ENCODE measurements around the gene CMTM3.

The CMTM3 gene

DNA sequence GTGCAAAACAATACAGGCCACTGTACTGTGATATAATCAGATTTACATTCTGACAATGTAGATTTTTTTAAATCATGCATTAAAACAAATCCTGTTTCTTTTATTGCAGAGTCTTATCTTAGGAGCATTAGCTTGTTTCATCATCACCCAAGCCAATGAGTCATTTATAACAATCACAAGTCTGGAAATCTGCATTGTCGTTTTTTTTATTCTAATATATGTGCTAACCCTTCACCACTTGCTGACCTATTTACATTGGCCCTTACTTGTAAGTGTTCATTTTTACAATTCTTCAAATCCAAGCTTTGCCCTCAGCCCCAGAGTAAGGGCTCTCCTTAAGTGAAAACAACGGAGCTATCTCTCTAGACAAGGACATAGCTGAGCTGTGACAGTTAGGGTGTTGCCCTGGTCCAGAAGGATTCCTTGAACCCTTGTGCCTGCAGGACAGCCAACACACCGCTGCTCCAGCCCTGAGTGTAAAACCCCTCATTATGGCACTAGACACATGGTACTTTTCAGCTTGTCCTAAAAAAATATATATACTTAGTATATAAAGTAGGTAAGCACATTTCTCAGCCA is 34.6 kb upstream of the CMTM3 start:
- H3K27ac ChIP-seq (ENCODE audit: low read depth, low read length), result no peak overlapping the region
- no peaks in the 10 kb centered on the region for H3K36me3 ChIP-seq (ENCODE audit: insufficient read depth, low read length)
- no peaks in the 10 kb centered on the region for H3K4me1 ChIP-seq (ENCODE audit: insufficient read depth, low read length)
- H3K9me3 ChIP-seq (ENCODE audit: insufficient read depth, low read depth, low read length), result no peaks in the 10 kb centered on the region
- H3K9ac ChIP-seq (ENCODE audit: low read depth, low read length), result no peak overlapping the region
- H3K4me3 ChIP-seq (ENCODE audit: low read length), result no peak overlapping the region
- no peaks in the 10 kb centered on the region for H3K27me3 ChIP-seq (ENCODE audit: insufficient read depth, low read length)
- 92% methylated on average over 3 of the region's 3 CpGs for WGBS

DNA sequence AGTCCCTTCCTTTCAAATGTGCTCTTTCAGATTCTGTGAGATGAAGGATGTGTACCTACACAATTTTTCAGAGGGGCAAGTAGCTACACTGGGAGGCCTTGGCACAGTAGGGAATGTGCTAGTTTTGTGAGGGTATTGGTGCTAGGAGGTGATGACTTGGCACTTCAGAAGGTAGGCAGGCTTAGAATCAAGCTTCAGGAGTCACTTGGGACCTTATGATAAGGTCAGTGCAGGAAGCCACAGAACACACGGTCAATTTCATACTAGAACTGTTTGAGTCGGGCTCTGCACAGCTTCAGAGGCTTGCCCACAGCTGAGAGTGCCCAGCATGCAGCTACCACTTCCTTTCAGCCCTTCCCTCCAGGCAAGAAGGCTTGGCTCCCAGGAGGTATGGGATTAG is 32.1 kb upstream of the CMTM3 start:
- H3K27ac ChIP-seq (ENCODE audit: low read depth, low read length), result no peak overlapping the region
- peaks cover 7% of the 10 kb centered on the region for H3K27me3 ChIP-seq (ENCODE audit: insufficient read depth, low read length)
- no peaks in the 10 kb centered on the region for H3K36me3 ChIP-seq (ENCODE audit: insufficient read depth, low read length)
- no peak overlapping the region for H3K4me3 ChIP-seq (ENCODE audit: low read length)
- H3K9ac ChIP-seq (ENCODE audit: low read depth, low read length), result no peak overlapping the region
- no peaks in the 10 kb centered on the region for H3K9me3 ChIP-seq (ENCODE audit: insufficient read depth, low read depth, low read length)
- H3K4me1 ChIP-seq (ENCODE audit: insufficient read depth, low read length), result no peaks in the 10 kb centered on the region
- WGBS, result 89% methylated on average over 2 of the region's 2 CpGs

DNA sequence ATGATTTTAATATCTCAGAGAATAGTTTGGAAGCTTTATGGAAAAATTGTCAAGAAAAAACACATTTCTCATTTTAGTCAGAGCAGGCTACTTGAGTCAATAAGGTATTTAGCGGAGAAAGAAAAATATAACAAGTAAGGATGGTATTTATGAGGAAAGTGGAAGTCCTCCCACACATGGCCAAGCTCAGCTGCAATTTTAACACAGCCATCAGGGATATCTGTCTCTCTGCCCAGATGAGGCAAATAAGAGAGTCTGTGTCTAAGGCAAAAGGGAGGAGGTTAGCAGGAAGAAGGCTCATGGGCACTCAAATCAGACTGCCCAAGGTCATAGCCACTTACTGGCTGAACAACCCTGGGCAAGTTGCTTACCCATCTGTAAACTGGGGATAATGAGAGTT is 30.4 kb upstream of the CMTM3 start:
- no peaks in the 10 kb centered on the region for H3K36me3 ChIP-seq (ENCODE audit: insufficient read depth, low read length)
- peaks cover 25% of the 10 kb centered on the region for H3K27me3 ChIP-seq (ENCODE audit: insufficient read depth, low read length)
- H3K27ac ChIP-seq (ENCODE audit: low read depth, low read length), result no peak overlapping the region
- H3K4me1 ChIP-seq (ENCODE audit: insufficient read depth, low read length), result peaks cover 5% of the 10 kb centered on the region; the same call in 1 of the 2 replicates
- no peaks in the 10 kb centered on the region for H3K9me3 ChIP-seq (ENCODE audit: insufficient read depth, low read depth, low read length)
- no peak overlapping the region for H3K4me3 ChIP-seq (ENCODE audit: low read length)
- WGBS, result 90% methylated on average over 1 of the region's 1 CpG
- no peak overlapping the region for H3K9ac ChIP-seq (ENCODE audit: low read depth, low read length)

DNA sequence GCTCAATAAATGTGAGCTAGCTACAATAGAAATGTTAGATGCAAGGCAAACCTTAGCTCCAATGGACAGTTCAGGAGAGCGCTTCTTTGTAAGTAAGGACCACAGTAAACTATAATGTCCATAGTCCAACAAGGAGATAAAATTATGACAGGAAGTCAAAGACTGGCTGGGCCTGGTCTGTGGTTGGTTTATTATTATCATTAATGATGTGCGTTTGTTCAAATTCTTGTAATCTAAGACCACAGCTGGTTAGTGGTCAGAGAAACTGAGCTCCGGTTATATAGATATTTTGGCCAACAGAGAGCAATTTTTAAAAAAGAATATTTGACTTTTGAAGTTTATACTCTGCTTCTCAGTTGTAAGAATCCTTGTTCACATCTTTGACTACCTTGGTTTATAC is 30.0 kb upstream of the CMTM3 start:
- no peak overlapping the region for H3K9ac ChIP-seq (ENCODE audit: low read depth, low read length)
- no peaks in the 10 kb centered on the region for H3K36me3 ChIP-seq (ENCODE audit: insufficient read depth, low read length)
- peaks cover 29% of the 10 kb centered on the region for H3K27me3 ChIP-seq (ENCODE audit: insufficient read depth, low read length)
- 98% methylated on average over 3 of the region's 3 CpGs for WGBS
- no peak overlapping the region for H3K4me3 ChIP-seq (ENCODE audit: low read length)
- no peaks in the 10 kb centered on the region for H3K9me3 ChIP-seq (ENCODE audit: insufficient read depth, low read depth, low read length)
- peaks cover 5% of the 10 kb centered on the region for H3K4me1 ChIP-seq (ENCODE audit: insufficient read depth, low read length)
- no peak overlapping the region for H3K27ac ChIP-seq (ENCODE audit: low read depth, low read length)

DNA sequence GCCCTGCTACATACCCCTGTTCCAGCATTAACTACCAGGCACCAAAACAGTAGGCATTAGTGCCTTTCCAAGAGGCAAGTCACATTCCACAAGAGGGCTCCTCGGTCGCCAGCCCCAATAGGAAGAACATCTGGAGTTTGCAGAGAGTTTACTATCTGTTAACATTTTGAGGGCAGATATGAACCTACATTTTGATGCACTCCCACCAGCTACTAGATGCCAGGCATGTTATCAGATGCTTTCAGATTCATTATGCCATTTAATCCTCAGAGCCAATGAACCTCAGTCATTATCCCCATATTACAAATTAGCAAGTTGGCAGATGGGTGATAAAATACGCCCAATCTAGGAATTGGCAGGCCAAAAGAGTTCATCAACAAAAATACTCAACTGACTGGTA is 29.4 kb upstream of the CMTM3 start:
- Histone ChIP-seq H3K9ac (ENCODE audit: low read depth, low read length) (no peak overlapping the region), H3K36me3 (ENCODE audit: insufficient read depth, low read length) (no peaks in the 10 kb centered on the region), H3K27ac (ENCODE audit: low read depth, low read length) (no peak overlapping the region), H3K4me1 (ENCODE audit: insufficient read depth, low read length) (peaks cover 7% of the 10 kb centered on the region), H3K4me3 (ENCODE audit: low read length) (no peak overlapping the region), H3K9me3 (ENCODE audit: insufficient read depth, low read depth, low read length) (no peaks in the 10 kb centered on the region), H3K27me3 (ENCODE audit: insufficient read depth, low read length) (peaks cover 34% of the 10 kb centered on the region)
- 89% methylated on average over 3 of the region's 3 CpGs for WGBS

DNA sequence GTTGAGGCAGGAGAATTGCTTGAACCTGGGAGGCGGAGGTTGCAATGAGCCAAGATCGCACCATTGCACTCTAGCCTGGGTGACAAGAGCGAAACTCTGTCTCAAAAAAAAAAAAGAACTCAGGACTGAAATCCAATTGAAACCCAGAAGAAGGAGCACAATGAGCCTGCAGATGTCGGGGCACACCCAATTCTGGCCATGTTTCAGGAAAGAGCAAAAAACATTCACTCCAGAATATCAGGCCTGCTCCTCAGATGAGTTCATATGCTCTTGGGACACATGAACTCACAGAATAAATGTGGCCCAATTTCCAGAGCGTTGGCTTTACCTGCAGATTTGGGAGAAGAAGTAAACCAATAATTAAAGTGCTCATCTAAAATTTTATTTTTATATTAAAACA is 28.2 kb upstream of the CMTM3 start:
- Histone ChIP-seq H3K9ac (ENCODE audit: low read depth, low read length) (no peak overlapping the region), H3K27me3 (ENCODE audit: insufficient read depth, low read length) (peaks cover 38% of the 10 kb centered on the region), H3K27ac (ENCODE audit: low read depth, low read length) (no peak overlapping the region), H3K36me3 (ENCODE audit: insufficient read depth, low read length) (no peaks in the 10 kb centered on the region), H3K4me1 (ENCODE audit: insufficient read depth, low read length) (peaks cover 20% of the 10 kb centered on the region), H3K4me3 (ENCODE audit: low read length) (no peak overlapping the region), H3K9me3 (ENCODE audit: insufficient read depth, low read depth, low read length) (no peaks in the 10 kb centered on the region)
- 97% methylated on average over 5 of the region's 5 CpGs for WGBS

DNA sequence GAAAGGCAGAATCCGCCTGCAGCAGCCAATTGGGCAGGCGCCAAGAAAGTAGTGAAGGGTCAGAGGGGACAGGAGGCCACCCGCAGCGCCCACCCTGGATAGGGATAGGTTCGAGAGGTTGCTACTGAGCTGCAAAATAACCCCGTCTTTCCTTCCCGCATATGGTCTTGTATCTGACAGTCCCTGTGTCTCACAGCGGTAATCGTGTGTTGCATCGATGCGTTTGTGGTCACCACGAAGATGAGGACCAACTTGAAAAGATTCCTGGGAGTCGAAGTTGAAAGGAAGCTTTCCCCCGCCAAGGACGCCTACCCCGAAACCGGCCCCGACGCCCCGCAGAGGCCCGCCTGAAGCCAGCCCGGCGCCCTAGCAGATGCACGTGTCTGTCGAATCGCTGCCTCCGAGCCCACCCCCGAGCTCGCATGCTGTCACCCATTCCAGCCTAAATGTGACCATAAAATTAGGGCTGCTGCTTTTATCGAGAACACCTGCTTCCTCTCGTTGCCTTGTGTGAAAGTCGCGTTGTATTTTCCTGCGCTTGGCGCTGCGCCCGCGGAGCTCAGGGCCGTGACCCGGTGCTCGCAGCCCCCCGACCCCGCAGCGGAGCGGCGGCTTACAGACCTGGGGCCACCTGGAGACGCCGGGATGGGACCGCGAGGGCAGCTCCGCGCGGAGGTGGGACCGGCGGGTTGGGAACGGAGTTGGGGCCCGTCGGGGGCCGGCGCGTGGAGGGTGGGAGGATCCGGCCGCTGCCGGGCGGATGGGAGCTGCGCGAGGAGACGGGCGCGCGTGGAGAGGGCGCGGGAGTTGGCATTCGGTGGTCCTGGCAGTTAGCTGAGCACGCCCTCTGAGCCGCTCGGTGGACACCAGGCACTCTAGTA is 25.6 kb upstream of the CMTM3 start, which contains the start of gene CMTM2:
CMTM2 (plus strand) TSS at position 813 of the 881 bp plus-strand sequence. CDS start 145 bp downstream, outside the sequence.
- Histone ChIP-seq H3K4me3 (ENCODE audit: low read length) (peak within 1 kb of the TSS; percentile 39), H3K27me3 (ENCODE audit: insufficient read depth, low read length) (peaks cover 38% of the 10 kb centered on the region), H3K36me3 (ENCODE audit: insufficient read depth, low read length) (no peaks in the 10 kb centered on the region), H3K9ac (ENCODE audit: low read depth, low read length) (no peak within 1 kb of the TSS), H3K9me3 (ENCODE audit: insufficient read depth, low read depth, low read length) (no peaks in the 10 kb centered on the region), H3K4me1 (ENCODE audit: insufficient read depth, low read length) (peaks cover 22% of the 10 kb centered on the region), H3K27ac (ENCODE audit: low read depth, low read length) (no peak within 1 kb of the TSS)
- 63% methylated on average over 77 of the region's 77 CpGs for WGBS

DNA sequence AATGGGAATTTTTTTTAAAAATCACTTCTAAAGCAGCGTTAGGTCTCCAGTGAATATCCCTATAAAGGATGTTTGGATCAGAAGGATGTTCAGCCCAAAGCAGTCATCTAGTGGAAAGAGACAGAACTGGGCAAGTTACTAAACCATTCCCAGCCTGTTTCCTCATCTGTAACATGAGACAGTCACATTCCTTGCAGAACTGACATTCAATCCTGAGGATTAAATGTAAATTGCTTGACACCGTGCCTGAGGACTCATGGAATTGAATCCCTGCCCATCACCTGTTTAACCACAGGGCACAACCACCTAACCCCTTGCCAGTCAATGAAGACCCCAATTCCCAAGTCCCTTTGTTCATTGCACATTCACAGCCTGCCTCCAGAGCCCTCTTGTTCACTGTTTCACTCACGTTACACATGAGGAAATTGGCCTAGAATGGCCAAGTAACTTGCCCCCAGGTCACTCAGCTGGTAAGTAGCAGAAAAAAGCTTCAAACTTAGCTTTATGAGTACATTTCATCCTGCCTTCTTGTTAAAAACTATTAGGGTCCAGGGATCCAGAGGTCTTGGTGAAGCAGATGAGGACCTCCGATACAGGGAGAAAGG is 23.8 kb upstream of the CMTM3 start:
- 64% methylated on average over 4 of the region's 4 CpGs for WGBS

DNA sequence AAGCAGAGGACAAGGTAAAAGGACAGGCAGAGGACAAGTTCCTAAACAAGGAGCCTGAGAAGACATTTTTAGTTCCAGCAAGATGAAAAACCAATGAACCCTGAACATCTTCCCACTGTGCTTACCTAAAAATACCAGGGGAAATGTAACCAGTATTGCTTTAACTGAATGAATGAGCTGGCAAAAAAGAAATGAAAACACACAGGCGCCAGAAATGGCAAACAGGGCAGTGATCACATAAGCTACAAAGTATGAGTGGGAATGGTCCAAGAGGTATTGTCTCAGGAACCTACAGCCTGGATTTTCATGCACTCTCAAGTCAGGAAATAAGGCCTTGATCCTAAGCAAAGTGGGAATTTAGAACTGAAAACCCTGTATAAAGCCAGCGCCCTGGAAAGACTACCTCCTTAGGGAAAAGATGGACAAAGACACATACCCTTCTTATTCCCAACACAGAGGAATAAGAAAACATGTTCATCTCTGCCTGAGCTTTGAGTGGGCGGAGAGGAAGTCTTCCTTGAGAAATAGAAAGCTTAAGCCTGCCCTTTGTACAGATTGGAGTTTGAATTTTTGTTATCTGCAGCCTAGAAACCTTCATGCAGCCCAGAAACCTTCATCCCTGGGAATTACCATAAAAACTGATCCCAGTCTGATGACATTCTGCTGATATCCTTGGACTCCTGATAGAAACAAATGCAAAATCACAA is 23.1 kb upstream of the CMTM3 start:
- Histone ChIP-seq H3K36me3 (ENCODE audit: insufficient read depth, low read length) (no peaks in the 10 kb centered on the region), H3K27me3 (ENCODE audit: insufficient read depth, low read length) (peaks cover 38% of the 10 kb centered on the region), H3K9ac (ENCODE audit: low read depth, low read length) (no peak overlapping the region), H3K4me3 (ENCODE audit: low read length) (no peak overlapping the region), H3K9me3 (ENCODE audit: insufficient read depth, low read depth, low read length) (no peaks in the 10 kb centered on the region), H3K27ac (ENCODE audit: low read depth, low read length) (no peak overlapping the region), H3K4me1 (ENCODE audit: insufficient read depth, low read length) (peaks cover 22% of the 10 kb centered on the region)
- WGBS, result 92% methylated on average over 3 of the region's 3 CpGs

More for the DNA sequence above, 23.8 kb upstream of the CMTM3 start:
- Histone ChIP-seq H3K4me3 (ENCODE audit: low read length) (no peak overlapping the region), H3K4me1 (ENCODE audit: insufficient read depth, low read length) (peaks cover 22% of the 10 kb centered on the region), H3K9me3 (ENCODE audit: insufficient read depth, low read depth, low read length) (no peaks in the 10 kb centered on the region), H3K9ac (ENCODE audit: low read depth, low read length) (no peak overlapping the region), H3K27ac (ENCODE audit: low read depth, low read length) (no peak overlapping the region), H3K36me3 (ENCODE audit: insufficient read depth, low read length) (no peaks in the 10 kb centered on the region), H3K27me3 (ENCODE audit: insufficient read depth, low read length) (peaks cover 38% of the 10 kb centered on the region)

DNA sequence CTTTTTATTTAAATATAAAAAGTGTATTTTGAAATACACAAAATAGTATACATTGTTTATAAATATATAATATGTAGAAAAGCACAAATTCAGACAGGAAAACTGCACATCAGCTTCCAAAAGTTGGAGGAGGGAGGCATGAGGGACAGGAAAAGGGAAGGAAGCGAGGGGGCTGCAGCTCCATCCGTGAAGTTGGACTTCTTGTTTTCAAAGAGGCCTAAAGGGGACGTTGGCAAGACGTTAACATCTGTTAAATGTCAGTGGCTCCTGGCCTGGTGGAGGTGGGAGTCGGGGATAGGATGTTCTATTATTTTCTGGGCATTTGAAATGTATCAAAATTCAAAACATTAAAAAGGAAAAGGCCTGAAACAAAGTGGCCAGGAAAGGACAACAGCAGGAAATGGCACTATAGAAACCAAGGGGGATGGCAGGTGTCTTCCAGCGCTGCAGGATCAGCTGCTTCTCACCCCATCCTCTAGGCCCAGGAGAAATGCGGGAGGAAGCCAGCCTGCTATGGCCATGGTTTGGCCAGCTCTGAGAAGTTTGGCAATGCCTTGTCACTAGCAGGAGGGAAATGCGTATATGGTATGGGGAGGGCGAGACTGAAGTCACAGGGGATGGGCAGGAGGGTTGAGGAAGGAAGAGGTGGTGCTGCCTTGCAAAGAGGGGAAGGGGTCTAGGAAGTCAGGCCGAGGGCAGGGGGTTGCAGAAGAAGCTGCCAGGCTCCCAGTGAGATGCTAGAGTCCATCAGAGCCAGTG is 18.8 kb upstream of the CMTM3 start:
- Histone ChIP-seq H3K36me3 (ENCODE audit: insufficient read depth, low read length) (no peaks in the 10 kb centered on the region), H3K4me1 (ENCODE audit: insufficient read depth, low read length) (peaks cover 8% of the 10 kb centered on the region; the same call in 1 of the 2 replicates), H3K27me3 (ENCODE audit: insufficient read depth, low read length) (no peaks in the 10 kb centered on the region), H3K9me3 (ENCODE audit: insufficient read depth, low read depth, low read length) (no peaks in the 10 kb centered on the region), H3K27ac (ENCODE audit: low read depth, low read length) (no peak overlapping the region), H3K9ac (ENCODE audit: low read depth, low read length) (no peak overlapping the region), H3K4me3 (ENCODE audit: low read length) (no peak overlapping the region)
- 76% methylated on average over 10 of the region's 10 CpGs for WGBS
